H1 (cell line): Measurements from ENCODE around the gene DENND2C. TPM values are rescaled to one million over a fixed set of nuclear protein-coding genes. Genes with fewer than 3 reads are reported as not detected.

Source experiments
- EP300 ChIP-seq, 2 experiments: IDR thresholded peaks; 1 replicate in 1 of 2; 2 replicates in 1 of 2; pipeline ENCODE4 v1.6.1; 2011 to 2012; ENCODE audit warnings: low read depth in 2 of 2, low read length in 2 of 2, mild to moderate bottlenecking in 2 of 2, borderline replicate concordance in 1 of 2, inconsistent platforms in 1 of 2, moderate library complexity in 1 of 2
- KDM4A ChIP-seq: IDR thresholded peaks from one replicate; pipeline ENCODE4 v1.7.1; 2012; ENCODE audit warnings: low read depth, mild to moderate bottlenecking, moderate library complexity, low read length, inconsistent platforms; ENCODE audit not compliant: severe bottlenecking
- polyA plus RNA-seq, 7 experiments: library from polyadenylated mRNA; depleted of rRNA in 3 of 7; stranded (reverse) in 5 of 7; unstranded in 2 of 7; fragments of >200 nt in 5 of 7; fragments of 200-250 nt in 2 of 7; gene quantifications; 1 replicate in 5 of 7; 2 replicates in 1 of 7; 4 replicates in 1 of 7; pipeline versions ENCODE4 v1.2.1 to v1.2.3, GENCODE V29; 2011 to 2013; ENCODE audit warnings: missing spikeins in 2 of 7, mixed read lengths in 2 of 7
- total RNA-seq: library from RNA; stranded (reverse); fragmentation: NEBNext Ultra II Directional; extraction: Animal tissue kit (Norgen Biotek cat#: 25700); gene quantifications from 2 replicates; pipeline ENCODE4 v1.2.1, GENCODE V29; 2021

DENND2C gene
- total and polyA plus RNA-seq, 2 of the 8 experiments (the other 6 are each of a cell fraction or from before 2014, with no cell fraction given): 1.8 to 5.5 TPM

- TF ChIP-seq EP300 (IDR thresholded peaks at IDR 0.05; ENCODE audit: borderline replicate concordance in 1 of 2, low read depth in 2 of 2, low read length in 2 of 2): no peak
- no peak for TF ChIP-seq KDM4A
Observed at GRCh38 chr1:114710360-114710759, 40.5 kb upstream of the DENND2C start (continued).
